ENCODE measurements around the gene TBL3.

DNA sequence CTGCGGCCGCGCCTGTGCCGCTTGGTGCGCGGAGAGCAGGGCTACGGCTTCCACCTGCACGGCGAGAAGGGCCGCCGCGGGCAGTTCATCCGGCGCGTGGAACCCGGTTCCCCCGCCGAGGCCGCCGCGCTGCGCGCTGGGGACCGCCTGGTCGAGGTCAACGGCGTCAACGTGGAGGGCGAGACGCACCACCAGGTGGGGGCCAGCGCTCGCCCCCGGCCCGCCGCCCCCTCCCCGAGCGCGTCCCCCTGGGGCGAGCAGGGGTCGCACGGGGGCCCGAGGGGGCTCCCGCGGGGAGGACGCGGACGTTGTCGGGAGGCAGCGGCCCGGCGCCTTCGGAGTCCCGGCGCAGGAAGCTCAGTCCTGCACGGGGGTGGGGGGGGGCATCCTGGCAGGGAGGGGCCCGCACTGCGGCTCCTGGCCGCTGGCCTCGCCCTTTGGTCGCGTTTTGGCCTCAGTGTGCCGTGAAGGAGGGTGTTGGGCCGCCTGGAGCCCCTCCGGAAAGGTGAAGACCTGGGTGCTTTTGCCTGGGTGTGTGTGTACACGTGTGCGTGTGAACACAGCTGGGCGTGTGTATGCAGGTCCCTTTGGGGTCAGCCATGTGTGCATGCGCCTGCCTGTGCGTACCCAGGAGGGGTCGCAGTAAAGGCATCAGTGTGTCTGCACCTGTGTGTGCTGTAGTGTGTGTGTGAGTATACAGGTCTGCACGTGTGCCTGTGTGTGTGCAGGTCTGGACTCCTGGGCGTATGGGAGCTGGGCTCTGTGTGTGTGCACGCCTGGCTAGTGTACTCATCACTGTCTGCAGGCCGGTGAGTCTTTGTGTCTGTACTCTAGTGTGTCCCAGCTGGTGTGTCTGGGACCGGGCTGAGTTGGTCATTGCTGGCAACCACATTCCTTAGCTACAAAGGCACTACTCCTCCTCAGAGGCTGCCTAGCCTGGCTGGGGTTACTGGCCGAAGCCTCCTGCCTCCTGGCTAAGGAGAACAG, 55.5 kb downstream of the TBL3 start:
- TF ChIP-seq, protein P1, sequence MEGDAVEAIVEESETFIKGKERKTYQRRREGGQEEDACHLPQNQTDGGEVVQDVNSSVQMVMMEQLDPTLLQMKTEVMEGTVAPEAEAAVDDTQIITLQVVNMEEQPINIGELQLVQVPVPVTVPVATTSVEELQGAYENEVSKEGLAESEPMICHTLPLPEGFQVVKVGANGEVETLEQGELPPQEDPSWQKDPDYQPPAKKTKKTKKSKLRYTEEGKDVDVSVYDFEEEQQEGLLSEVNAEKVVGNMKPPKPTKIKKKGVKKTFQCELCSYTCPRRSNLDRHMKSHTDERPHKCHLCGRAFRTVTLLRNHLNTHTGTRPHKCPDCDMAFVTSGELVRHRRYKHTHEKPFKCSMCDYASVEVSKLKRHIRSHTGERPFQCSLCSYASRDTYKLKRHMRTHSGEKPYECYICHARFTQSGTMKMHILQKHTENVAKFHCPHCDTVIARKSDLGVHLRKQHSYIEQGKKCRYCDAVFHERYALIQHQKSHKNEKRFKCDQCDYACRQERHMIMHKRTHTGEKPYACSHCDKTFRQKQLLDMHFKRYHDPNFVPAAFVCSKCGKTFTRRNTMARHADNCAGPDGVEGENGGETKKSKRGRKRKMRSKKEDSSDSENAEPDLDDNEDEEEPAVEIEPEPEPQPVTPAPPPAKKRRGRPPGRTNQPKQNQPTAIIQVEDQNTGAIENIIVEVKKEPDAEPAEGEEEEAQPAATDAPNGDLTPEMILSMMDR (conservative IDR thresholded peaks at IDR 0.05), result no peak; the same call in 1 of the 2 replicates
- TF ChIP-seq ZFX (IDR thresholded peaks at IDR 0.05), result no peak

Measured in C4-2B (cell line).